NT2/D1 (cell line): ENCODE measurements around the gene SDF2.

Experiments used
- DNase-seq: peaks from one replicate; pipeline ENCODE4 v3.0.0-alpha.2; 2011; ENCODE audit warnings: low read depth, low spot score
- H3K27me3 ChIP-seq: 2 replicates; pipeline ENCODE4 v1.6.0; 2011; ENCODE audit warnings: mild to moderate bottlenecking; ENCODE audit not compliant: insufficient read length, insufficient read depth
- H3K36me3 ChIP-seq: 2 replicates; pipeline ENCODE4 v1.6.1; 2011; ENCODE audit warnings: mild to moderate bottlenecking, low read length, mixed read lengths; ENCODE audit not compliant: insufficient read depth, insufficient read length
- H3K4me1 ChIP-seq: 2 replicates; pipeline ENCODE4 v1.5.1; 2011; ENCODE audit not compliant: insufficient read depth, insufficient read length
- H3K4me3 ChIP-seq: 2 replicates; pipeline ENCODE4 v1.5.1; 2011; ENCODE audit warnings: low read depth; ENCODE audit not compliant: insufficient read length
- H3K9ac ChIP-seq: 2 replicates; pipeline ENCODE4 v1.6.0; 2011; ENCODE audit warnings: low read depth; ENCODE audit not compliant: insufficient read length
- H3K9me3 ChIP-seq: 2 replicates; pipeline ENCODE4 v1.5.1; 2011; ENCODE audit warnings: mild to moderate bottlenecking, low read length; ENCODE audit not compliant: insufficient read depth
- SUZ12 ChIP-seq: IDR thresholded peaks from 2 replicates; pipeline ENCODE4 v1.6.1; 2011; ENCODE audit not compliant: insufficient read length, insufficient read depth; ENCODE audit errors: extremely low read depth
- YY1 ChIP-seq: IDR thresholded peaks from 2 replicates; pipeline ENCODE4 v1.6.1; 2011; ENCODE audit not compliant: insufficient read length, insufficient read depth
- ZNF274 ChIP-seq: IDR thresholded peaks from 2 replicates; pipeline ENCODE4 v1.6.1; 2011; ENCODE audit warnings: mild to moderate bottlenecking, low read depth, low read length

SDF2 gene

DNA sequence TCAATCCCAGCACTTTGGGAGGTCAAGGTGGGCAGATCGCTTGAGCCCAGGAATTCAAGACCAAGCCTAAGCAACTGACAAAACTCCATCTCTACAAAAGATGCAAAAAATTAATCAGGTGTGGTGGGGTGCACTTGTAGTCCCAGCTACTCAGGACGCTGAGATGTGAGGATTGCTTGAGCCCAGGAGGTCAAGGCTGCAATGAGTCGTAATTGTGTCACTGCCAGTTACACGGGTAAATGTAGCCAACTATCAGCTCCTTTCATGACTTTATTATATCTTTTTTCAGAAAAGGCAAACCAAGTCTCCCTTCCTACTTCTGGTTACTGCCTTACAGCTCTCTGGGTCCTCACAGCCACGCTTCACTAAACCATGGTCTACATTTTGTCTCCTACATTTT is 4.0 kb downstream of the SDF2 start:
- peaks cover 36% of the 10 kb centered on the region for H3K9me3 ChIP-seq
- DNase-seq, result no peak
- no peak overlapping the region for H3K4me3 ChIP-seq
- peaks cover 52% of the 10 kb centered on the region for H3K36me3 ChIP-seq
- no peaks in the 10 kb centered on the region for H3K4me1 ChIP-seq
- TF ChIP-seq ZNF274 (no peak), YY1 (no peak), SUZ12 (no peak)
- H3K9ac ChIP-seq, result no peak overlapping the region
- H3K27me3 ChIP-seq, result no peaks in the 10 kb centered on the region

DNA sequence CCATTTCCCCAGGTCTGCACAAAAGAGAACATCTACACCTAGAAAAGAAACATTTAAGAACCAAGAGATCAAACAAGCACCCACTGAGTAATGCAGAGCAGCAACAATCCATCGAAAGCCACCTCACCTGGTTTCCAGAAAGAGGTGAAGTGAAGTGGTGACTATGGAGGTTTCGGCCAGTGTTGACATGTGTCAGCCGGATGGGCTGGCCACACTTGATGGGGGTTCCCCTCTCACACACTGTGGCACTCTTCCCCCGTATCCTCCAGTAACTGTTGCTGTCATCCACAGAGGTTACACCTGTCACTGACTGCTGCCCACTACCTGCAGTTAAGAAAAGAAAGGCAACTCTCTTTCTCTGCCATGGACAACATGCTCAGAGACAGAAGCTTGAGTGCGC is 6.5 kb downstream of the SDF2 start:
- peaks cover 57% of the 10 kb centered on the region for H3K36me3 ChIP-seq
- no peak for TF ChIP-seq SUZ12
- no peak for DNase-seq

DNA sequence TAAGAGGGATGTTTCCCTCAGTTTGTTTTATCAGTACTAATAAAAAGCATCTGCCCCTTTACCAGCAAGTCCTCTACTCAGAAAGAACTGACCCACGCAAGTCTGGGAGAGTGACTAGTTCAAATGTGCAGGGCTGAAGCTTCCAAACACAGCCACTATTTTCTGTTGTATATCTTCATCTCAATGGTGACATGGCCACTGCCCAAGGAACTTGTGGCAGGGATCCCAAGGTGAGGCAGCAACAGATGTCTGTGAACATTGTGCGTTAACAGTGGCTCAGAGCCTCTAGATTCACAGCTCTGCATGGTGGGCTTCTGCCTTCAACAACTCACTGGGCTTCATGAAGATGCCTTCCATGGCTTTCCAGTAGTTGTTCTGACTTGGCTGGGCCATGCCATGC is 13.0 kb downstream of the SDF2 start:
- TF ChIP-seq SUZ12, result no peak
- H3K4me3 ChIP-seq, result no peak overlapping the region
- no peaks in the 10 kb centered on the region for H3K9me3 ChIP-seq
- no peak for DNase-seq
- peaks cover 34% of the 10 kb centered on the region for H3K36me3 ChIP-seq
- no peak overlapping the region for H3K9ac ChIP-seq
- no peaks in the 10 kb centered on the region for H3K27me3 ChIP-seq
- no peaks in the 10 kb centered on the region for H3K4me1 ChIP-seq

More for the DNA sequence above, 6.5 kb downstream of the SDF2 start:
- Histone ChIP-seq H3K9ac (no peak overlapping the region), H3K9me3 (peaks cover 24% of the 10 kb centered on the region), H3K4me3 (no peak overlapping the region), H3K27me3 (no peaks in the 10 kb centered on the region), H3K4me1 (no peaks in the 10 kb centered on the region)

DNA sequence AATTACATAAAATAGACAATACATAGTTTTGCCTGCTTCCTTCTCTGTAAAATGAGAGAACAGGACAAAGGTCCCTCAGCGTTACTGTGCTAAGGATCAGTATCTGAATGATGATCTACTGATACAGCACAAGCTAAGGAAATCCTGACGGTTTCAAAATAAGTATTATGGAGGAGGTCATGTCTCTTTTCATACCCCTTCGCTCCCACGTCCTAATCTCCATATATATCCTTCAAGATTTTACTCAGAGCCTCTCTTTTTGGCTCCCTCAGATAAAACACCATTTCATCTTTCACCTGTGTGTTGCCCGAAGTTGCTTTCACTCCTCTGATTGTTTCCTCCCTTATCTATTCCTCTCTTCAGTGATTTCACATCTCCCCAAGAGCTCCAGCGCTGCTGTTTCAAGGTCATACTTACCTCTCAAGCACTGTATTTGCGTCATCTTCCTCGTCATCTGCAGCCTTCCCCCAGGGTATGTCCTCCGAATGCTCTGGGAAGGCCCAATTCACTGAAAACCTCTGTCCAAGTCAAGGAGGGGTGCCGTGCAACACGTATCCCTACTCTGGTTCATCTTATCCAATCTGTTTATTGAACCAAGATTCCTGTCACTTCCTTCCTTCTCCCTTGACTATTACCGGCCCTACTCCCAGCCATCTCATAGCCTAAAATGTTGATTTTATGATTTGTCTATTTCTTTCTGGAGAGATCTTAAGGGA is 15.5 kb downstream of the SDF2 start:
- no peak overlapping the region for H3K4me3 ChIP-seq
- peaks cover 44% of the 10 kb centered on the region for H3K36me3 ChIP-seq

DNA sequence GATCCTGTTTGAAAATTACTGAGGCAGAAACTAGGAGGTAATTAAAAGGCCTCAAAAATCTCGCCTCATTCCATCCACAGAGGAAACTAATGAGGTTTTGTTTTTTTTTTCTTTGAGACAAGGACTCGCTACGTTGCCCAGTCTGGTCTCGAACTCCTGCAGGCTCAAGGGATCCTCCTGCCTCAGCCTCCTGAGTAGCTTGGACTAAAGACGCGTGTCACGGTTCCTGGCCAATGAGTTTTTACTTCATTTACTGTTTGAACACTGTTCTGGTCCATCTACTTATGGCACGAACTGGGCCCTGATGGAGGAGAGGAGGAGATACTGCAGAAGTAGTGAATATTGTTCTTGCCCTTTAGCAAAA is 16.1 kb downstream of the SDF2 start:
- H3K9ac ChIP-seq, result peak overlapping the region; percentile 86
- peaks cover 46% of the 10 kb centered on the region for H3K36me3 ChIP-seq
- peak overlapping the region; percentile 75 for H3K4me3 ChIP-seq
- H3K4me1 ChIP-seq, result no peaks in the 10 kb centered on the region
- DNase-seq, result no peak
- H3K27me3 ChIP-seq, result no peaks in the 10 kb centered on the region
- TF ChIP-seq YY1 (no peak), SUZ12 (no peak), ZNF274 (no peak)
- no peaks in the 10 kb centered on the region for H3K9me3 ChIP-seq

More for the DNA sequence above, 15.5 kb downstream of the SDF2 start:
- Histone ChIP-seq H3K4me1 (no peaks in the 10 kb centered on the region), H3K9me3 (no peaks in the 10 kb centered on the region), H3K9ac (peak overlapping the region; percentile 17), H3K27me3 (no peaks in the 10 kb centered on the region)
- TF ChIP-seq SUZ12 (no peak), YY1 (no peak), ZNF274 (no peak)
- DNase-seq, result no peak

- Histone ChIP-seq H3K36me3 (peaks cover 50% of the 10 kb centered on the region), H3K4me3 (peak within 1 kb of the TSS; percentile 75), H3K27me3 (no peaks in the 10 kb centered on the region), H3K9me3 (no peaks in the 10 kb centered on the region), H3K4me1 (no peaks in the 10 kb centered on the region), H3K9ac (peak within 1 kb of the TSS; percentile 86)
- TF ChIP-seq SUZ12 (no peak), YY1 (no peak), ZNF274 (no peak)
- DNase-seq, result peak; percentile 79
These were observed 16.7 kb downstream of the SDF2 start, which contains the start of gene BLTP2 for GRCh38 chr17:28644787-28645575. BLTP2 (minus strand) TSS chr17:28645158; CDS start chr17:28645056, 102 bp downstream.

GRCh38 chr17:28643983-28644786 is 17.5 kb downstream of the SDF2 start:
- Histone ChIP-seq H3K4me1 (no peaks in the 10 kb centered on the region), H3K4me3 (peak overlapping the region; percentile 75), H3K9ac (peak overlapping the region; percentile 79), H3K36me3 (peaks cover 56% of the 10 kb centered on the region), H3K27me3 (no peaks in the 10 kb centered on the region), H3K9me3 (no peaks in the 10 kb centered on the region)
- TF ChIP-seq ZNF274 (no peak), SUZ12 (no peak), YY1 (no peak)
- no peak for DNase-seq
